ENCODE data around the gene POLRMT.
"Not testable (repeated sequence)": the region's sequence is repeated elsewhere in the genome, so short reads cannot be mapped to it uniquely, and the experiment has no call there.

Gene POLRMT

DNA sequence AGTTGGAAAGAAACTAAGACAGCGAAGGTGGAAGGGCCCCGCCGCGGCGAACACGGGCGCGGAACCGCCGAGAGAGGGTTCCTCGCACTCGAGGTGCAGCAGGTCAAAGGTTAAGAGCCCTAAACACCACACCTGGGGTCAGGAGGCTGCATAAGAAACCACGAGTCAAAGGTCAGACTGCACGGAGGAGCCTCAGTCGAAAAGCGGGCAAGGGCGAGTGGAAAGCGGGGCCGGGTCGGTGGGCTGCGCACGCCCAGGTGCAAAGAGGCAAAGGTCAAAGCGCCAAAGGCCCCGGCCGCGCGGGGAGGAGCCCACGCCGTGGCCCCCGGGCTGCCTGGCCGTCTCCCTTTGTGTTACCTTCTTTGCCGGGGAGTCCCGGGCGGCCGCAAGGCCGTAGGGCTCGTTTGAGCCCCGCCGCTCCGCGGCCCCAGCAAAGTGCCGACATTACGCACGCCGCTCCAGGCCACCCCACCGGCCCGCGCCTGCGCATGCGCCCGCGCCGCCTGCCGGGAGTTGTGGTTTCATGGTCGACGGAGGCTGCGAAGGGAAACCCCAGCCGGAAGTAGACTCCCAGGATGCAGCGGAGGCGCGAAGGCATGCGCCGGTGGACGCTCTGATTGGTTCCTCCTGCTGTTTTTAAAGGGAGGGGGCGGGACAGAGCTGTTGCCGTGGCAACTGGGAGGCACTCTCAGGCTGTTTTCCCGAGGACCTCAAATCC, at the start of gene POLRMT:
Gene POLRMT, minus strand, starts transcription at position 470 of the 718 bp plus-strand sequence. Its CDS starts 25 bp downstream, at position 445.
- DNase-seq = peak; percentile 98

- no peak for DNase-seq
These were observed 49.5 kb upstream of the POLRMT start for GRCh38 chr19:682678-683320.

GRCh38 chr19:681029-682019, 48.0 kb upstream of the POLRMT start:
- peak; percentile 73 for DNase-seq

GRCh38 chr19:680287-681028, 47.1 kb upstream of the POLRMT start:
- peak; percentile 99 for DNase-seq

GRCh38 chr19:679418-680286, 46.3 kb upstream of the POLRMT start:
- peak; percentile 72 for DNase-seq

DNA sequence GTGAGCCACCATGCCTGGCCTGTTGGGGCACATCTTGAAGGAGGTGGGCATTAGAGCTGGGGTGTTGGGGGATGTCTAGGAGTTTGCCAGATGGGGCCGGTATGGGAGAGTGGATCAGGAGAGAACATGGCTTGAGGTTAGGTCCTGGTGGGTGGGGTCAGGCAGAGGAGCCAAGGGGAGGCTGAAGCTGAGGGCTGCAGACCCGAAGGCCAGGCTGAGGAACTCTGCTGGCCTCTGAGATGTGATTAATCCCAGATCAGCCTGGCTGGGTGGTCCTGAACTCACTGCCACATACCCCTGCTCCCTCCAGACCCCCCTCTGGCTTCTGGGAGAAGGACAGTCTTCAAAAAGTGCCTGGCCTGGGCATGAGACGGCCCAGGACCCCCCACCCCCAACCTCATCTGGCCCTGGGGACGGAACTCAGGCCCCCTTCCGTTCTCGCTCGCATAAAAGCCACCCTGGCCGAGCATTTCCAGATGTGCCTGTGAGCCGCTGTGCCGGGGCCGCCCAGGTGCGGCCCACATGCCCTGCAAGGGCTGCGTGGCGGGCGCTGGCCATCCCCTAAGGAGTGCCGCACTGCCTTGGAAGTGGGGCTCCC, 45.6 kb upstream of the POLRMT start:
- DNase-seq = no peak

- DNase-seq = no peak
These were observed 44.5 kb upstream of the POLRMT start for GRCh38 chr19:677601-678436.

DNA sequence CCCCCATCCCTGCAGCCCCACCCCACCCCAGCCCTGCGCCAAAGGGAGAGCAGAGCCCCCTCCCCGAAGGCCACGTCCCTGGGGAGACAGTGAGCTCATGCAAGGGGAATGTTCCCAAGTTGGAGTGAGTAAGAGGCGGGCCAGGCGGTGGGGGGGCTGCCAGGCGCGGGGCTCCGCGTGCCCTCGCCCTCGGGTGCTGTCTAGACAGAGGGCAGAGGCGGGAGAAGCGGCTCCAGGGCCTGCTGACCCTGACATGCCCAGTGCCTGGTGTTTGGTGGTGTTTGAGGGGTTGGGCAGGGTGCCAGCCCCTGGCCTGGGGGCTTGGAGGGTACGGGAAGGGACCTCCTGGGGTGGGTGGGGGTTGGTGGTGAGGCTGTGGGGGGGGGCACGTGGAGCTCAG, 43.9 kb upstream of the POLRMT start:
- DNase-seq = no peak

- DNase-seq = no peak
These were observed 43.2 kb upstream of the POLRMT start, which contains the start of gene FSTL3 for GRCh38 chr19:676339-677105. TSS of gene FSTL3 (plus strand) at chr19:676392. CDS start at chr19:676424, 32 bp downstream.

- DNase-seq = no peak
These were observed 42.6 kb upstream of the POLRMT start for GRCh38 chr19:676007-676338.

DNA sequence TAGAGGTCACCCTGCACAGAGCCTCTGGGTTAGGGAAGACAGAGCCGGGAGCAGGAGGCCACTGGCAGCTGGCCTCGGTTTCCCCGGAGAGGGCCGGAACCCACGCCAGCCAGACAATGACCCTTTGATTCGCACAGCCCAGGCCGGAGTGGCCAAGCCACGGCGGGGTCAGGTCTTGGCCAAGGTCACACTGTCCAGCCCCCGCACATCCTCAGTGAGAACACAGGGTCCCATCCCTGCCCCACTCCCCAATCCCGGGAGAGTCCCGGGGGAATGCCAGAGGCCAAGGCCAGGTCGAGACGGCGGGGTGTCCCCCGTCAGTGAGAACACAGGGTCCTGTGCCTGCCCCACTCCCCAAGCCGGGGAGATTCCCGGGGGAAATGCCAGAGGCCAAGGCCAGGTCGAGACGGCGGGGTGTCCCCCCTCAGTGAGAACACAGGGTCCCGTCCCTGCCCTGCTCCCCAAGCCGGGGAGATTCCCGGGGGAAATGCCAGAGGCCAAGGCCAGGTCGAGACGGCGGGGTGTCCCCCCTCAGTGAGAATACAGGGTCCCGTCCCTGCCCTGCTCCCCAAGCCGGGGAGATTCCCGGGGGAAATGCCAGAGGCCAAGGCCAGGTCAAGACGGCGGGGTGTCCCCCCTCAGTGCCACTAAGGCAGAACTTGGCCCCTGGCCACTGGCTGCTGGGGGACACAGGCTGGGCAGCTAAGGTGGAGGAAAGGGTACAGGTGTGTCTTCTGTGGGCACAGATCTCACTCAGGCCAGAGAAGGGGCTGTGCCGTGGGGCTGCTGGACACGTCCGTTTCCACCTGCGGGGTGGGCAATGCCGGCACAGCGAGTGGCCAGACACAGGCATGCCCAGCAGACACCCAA, 41.2 kb upstream of the POLRMT start:
- DNase-seq = no peak

DNA sequence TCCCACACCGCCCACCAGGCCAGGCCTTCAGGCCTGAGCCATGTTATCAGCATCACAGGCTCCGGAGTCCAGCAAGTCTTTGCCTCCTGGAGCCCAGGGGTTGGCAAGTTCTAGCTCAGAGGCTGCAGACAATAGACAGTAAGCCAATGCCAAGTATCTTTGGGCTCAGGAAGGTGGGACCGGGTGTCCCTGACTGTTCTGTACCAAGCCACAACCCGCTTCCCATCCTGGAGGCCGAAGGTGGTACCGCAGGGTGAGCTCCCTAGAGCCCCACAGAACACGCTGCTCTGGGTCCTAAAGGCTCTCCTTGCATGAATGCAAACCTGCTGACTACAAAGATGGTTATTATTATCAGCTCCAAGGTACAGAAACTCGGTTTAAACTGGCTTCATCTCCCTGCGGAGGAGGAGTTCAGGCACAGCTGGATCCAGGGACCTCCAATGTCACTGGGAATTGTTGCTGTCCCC, 37.3 kb upstream of the POLRMT start:
- no peak for DNase-seq

DNA sequence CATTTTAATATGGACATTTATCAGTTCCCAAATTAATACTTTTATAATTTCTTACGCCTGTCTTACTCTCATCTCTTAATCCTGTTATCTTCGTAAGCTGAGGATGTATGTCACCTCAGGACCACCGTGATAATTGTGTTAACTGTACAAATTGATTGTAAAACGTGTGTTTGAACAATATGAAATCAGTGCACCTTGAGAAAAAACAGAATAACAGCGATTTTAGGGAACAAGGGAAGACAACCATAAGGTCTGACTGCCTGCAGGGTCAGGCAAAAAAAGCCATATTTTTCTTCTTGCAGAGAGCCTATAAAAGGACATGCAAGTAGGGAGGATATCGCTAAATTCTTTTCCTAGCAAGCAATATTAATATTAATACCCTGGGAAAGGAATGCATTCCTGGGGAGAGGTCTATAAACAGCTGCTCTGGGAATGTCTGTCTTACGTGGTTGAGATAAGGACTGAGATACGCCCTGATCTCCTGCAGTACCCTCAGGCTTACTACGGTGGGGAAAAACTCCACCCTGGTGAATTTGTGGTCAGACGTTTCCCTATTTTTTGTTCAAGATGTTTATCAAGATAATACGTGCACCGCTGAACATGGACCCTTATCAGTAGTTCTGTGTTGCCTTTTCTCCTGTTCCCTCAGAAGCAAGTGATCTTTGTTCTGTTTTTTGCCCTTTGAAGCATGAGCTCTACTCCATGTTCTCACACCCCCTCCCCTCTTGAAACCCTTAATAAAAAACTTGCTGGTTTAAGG, 35.5 kb upstream of the POLRMT start:
- DNase-seq = not testable (repeated sequence)

DNA sequence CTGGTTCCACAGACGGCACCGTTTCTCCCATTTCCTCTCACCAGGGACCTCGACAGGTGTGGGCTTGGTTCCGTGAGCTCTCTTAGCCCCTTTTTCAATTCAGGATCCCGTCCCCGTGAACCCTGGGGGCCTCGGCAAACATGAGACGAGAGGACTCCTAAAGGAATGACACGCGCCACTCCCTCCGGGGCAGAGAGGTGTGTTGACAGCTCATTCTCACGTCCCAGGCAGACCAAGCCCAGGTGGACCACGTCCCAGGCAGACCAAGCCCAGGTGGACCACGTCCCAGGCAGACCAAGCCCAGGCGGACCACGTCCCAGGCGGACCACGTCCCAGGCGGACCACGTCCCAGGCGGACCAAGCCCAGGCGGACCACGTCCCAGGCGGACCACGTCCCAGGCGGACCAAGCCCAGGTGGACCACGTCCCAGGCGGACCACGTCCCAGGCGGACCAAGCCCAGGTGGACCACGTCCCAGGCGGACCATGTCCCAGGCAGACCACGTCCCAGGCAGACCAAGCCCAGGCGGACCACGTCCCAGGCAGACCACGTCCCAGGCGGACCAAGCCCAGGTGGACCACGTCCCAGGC, 33.7 kb upstream of the POLRMT start:
- DNase-seq = not testable (repeated sequence)

DNA sequence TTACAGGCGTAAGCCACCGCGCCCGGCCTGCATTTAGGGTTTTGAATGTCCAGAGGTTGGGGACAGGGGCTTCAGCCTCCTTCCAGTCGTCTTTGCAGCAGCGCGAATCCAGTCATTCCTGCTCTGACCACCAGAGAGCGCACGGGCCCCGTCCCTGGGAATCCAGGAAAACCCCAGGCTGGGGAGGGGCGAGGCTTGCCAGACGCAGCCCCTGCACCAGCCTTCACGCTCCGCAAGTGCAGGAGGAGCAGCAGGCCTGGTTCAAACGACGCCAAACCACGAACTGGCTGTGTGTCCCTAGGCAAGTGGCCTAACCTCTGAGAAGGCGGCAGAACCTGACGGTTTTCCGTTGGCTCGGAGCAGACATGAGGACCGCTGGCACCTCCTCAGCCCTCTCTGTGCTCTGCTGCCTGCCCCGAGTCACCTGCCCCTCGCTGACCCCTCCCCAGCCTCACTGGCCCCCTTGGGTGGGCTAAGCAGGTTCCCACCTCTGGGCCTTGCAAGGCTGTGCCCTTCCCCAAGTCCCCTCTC, 31.6 kb upstream of the POLRMT start:
- DNase-seq = peak; percentile 93

GRCh38 chr19:663682-664117, 30.4 kb upstream of the POLRMT start:
- no peak for DNase-seq

Measured in activated effector memory CD4-positive, alpha-beta T cell treated with anti-CD3 and anti-CD28 coated beads, Interleukin-2, amount 50 U/mL, for 16 hours (primary cell).